ENCODE data around the gene DBN1.

The DBN1 gene

DNA sequence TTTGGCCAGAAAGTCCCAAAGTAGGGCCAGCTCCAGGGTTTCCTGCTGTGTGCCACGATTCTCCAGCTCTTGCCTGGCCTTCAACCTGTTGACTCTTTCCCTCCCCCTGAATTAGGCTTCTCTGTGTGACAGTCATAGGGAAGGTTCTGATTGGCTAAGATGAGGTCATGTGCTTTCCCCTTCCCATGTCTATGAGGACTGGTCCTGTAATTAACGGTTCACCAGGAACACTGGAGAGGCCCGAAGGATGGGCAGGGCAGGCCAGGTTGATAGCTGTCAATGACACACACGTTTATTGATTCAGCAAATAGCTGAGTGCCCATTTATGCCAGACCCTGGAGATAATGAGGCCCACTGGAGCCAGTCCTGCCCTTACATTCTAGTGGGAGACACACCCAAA is 35.8 kb downstream of the DBN1 start:
- TF ChIP-seq, protein P1, sequence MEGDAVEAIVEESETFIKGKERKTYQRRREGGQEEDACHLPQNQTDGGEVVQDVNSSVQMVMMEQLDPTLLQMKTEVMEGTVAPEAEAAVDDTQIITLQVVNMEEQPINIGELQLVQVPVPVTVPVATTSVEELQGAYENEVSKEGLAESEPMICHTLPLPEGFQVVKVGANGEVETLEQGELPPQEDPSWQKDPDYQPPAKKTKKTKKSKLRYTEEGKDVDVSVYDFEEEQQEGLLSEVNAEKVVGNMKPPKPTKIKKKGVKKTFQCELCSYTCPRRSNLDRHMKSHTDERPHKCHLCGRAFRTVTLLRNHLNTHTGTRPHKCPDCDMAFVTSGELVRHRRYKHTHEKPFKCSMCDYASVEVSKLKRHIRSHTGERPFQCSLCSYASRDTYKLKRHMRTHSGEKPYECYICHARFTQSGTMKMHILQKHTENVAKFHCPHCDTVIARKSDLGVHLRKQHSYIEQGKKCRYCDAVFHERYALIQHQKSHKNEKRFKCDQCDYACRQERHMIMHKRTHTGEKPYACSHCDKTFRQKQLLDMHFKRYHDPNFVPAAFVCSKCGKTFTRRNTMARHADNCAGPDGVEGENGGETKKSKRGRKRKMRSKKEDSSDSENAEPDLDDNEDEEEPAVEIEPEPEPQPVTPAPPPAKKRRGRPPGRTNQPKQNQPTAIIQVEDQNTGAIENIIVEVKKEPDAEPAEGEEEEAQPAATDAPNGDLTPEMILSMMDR (IDR thresholded peaks at IDR 0.05; ENCODE audit: borderline replicate concordance, extremely low read depth, low read length, poor library complexity, severe bottlenecking): no peak
- TF ChIP-seq EZH2 (IDR thresholded peaks at IDR 0.05; ENCODE audit: borderline replicate concordance, low read depth, low read length, severe bottlenecking): no peak
- no peaks in the 10 kb centered on the region for H3K27me3 ChIP-seq (ENCODE audit: insufficient read depth, low read length, poor library complexity)
- H3K4me3 ChIP-seq (ENCODE audit: low read depth in 1 of 2, low read length in 2 of 2): no peak overlapping the region
- peaks cover 83% of the 10 kb centered on the region for H3K36me3 ChIP-seq (ENCODE audit: insufficient read depth, low read length)
- peaks cover 30% of the 10 kb centered on the region for H4K20me1 ChIP-seq (ENCODE audit: insufficient read depth, low read length)
- H3K27ac ChIP-seq (ENCODE audit: low read length): no peak overlapping the region
- no peak overlapping the region for H3K9ac ChIP-seq (ENCODE audit: low read depth, low read length)
- ATAC-seq (ENCODE audit: insufficient read depth, low read depth): no peak
- no peak for DNase-seq
- no peaks in the 10 kb centered on the region for H3K9me3 ChIP-seq (ENCODE audit: insufficient read depth, low read length, severe bottlenecking)
- H3K4me2 ChIP-seq (ENCODE audit: insufficient read depth, low read length): no peak overlapping the region
- H3K79me2 ChIP-seq (ENCODE audit: insufficient read depth, low read length): no peaks in the 10 kb centered on the region
- H2AFZ ChIP-seq (ENCODE audit: low read depth, low read length): no peak overlapping the region
- peaks cover 2% of the 10 kb centered on the region; the same call in 1 of the 2 replicates for H3K4me1 ChIP-seq (ENCODE audit: insufficient read depth, low read length)

GRCh38 chr5:177435847-177436536 is 37.4 kb downstream of the DBN1 start:
- no peak for TF ChIP-seq EZH2 (IDR thresholded peaks at IDR 0.05; ENCODE audit: borderline replicate concordance, low read depth, low read length, severe bottlenecking)
- TF ChIP-seq, protein P1 (IDR thresholded peaks at IDR 0.05; ENCODE audit: borderline replicate concordance, extremely low read depth, low read length, poor library complexity, severe bottlenecking): no peak
- Histone ChIP-seq H3K9ac (ENCODE audit: low read depth, low read length) (no peak overlapping the region), H3K9me3 (ENCODE audit: insufficient read depth, low read length, severe bottlenecking) (no peaks in the 10 kb centered on the region), H3K27ac (ENCODE audit: low read length) (no peak overlapping the region), H3K4me1 (ENCODE audit: insufficient read depth, low read length) (peaks cover 18% of the 10 kb centered on the region), H3K36me3 (ENCODE audit: insufficient read depth, low read length) (peaks cover 85% of the 10 kb centered on the region), H2AFZ (ENCODE audit: low read depth, low read length) (no peak overlapping the region), H3K4me2 (ENCODE audit: insufficient read depth, low read length) (no peak overlapping the region), H3K79me2 (ENCODE audit: insufficient read depth, low read length) (peaks cover 1% of the 10 kb centered on the region; the same call in 1 of the 2 replicates), H4K20me1 (ENCODE audit: insufficient read depth, low read length) (peaks cover 42% of the 10 kb centered on the region), H3K27me3 (ENCODE audit: insufficient read depth, low read length, poor library complexity) (no peaks in the 10 kb centered on the region), H3K4me3 (ENCODE audit: low read depth in 1 of 2, low read length in 2 of 2) (no peak overlapping the region)
- DNase-seq (no peak), ATAC-seq (ENCODE audit: insufficient read depth, low read depth) (no peak)

- TF ChIP-seq, protein P1 (IDR thresholded peaks at IDR 0.05; ENCODE audit: borderline replicate concordance, extremely low read depth, low read length, poor library complexity, severe bottlenecking): no peak
- no peak for TF ChIP-seq EZH2 (IDR thresholded peaks at IDR 0.05; ENCODE audit: borderline replicate concordance, low read depth, low read length, severe bottlenecking)
- H3K36me3 ChIP-seq (ENCODE audit: insufficient read depth, low read length): peaks cover 87% of the 10 kb centered on the region
- H3K27ac ChIP-seq (ENCODE audit: low read length): no peak overlapping the region
- no peak overlapping the region for H3K4me2 ChIP-seq (ENCODE audit: insufficient read depth, low read length)
- H3K9me3 ChIP-seq (ENCODE audit: insufficient read depth, low read length, severe bottlenecking): no peaks in the 10 kb centered on the region
- DNase-seq (no peak), ATAC-seq (ENCODE audit: insufficient read depth, low read depth) (no peak)
- peaks cover 10% of the 10 kb centered on the region for H3K79me2 ChIP-seq (ENCODE audit: insufficient read depth, low read length)
- H3K4me1 ChIP-seq (ENCODE audit: insufficient read depth, low read length): peaks cover 27% of the 10 kb centered on the region
- no peaks in the 10 kb centered on the region for H3K27me3 ChIP-seq (ENCODE audit: insufficient read depth, low read length, poor library complexity)
- H3K9ac ChIP-seq (ENCODE audit: low read depth, low read length): no peak overlapping the region
- no peak overlapping the region for H3K4me3 ChIP-seq (ENCODE audit: low read depth in 1 of 2, low read length in 2 of 2)
- no peak overlapping the region for H2AFZ ChIP-seq (ENCODE audit: low read depth, low read length)
- H4K20me1 ChIP-seq (ENCODE audit: insufficient read depth, low read length): peaks cover 49% of the 10 kb centered on the region
Measured at GRCh38 chr5:177434942-177435738, 38.3 kb downstream of the DBN1 start.
